ENCODE results near the gene ARL14EPL.

DNA sequence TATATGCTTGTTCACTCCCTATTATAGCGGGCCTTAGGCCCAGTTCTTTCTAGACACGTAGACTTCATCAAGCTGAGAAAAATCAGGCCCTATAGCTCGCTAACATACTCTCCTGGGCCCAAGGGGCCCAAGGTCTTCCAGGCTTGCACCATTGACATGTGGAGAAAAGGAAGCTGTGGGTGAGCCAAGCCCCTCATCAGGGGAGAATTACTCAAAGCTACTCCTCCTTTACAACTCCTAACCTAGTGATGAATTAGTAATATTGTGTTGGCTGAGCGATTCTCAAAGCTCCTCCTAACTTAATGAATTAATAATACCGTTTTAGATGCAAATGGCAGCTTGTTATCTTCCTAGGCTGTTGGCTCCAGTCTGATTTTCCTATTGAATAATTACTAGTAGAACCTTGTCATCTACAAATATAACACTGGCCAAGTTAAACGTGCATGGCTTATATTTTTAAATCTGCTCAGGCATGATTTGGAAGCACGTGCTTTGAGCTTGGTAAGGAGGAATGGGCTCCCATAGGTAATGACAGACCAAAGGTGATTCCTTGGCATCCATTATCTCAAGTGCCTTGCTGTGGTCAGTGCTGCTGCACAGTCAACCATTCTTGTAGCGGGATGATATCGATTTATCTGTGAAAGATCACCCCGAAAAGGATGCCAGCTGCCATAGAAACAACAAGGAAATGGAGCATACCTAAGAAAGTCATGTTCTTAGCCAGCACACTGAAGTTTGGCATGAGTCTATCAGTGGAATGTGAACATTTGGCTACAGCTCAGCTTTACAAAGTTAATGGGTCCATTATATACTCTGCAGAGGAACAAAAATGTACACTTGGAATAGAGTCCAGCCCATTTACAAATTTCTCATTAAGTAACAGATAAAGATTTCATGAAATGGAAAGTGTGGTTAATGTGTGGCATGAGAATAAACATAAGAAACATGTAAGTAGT lies 46.2 kb upstream of the ARL14EPL start:
- TF ChIP-seq CTCF (IDR thresholded peaks at IDR 0.05; ENCODE audit: insufficient read depth, low read depth, low read length) (no peak), EZH2 (IDR thresholded peaks at IDR 0.05; ENCODE audit: insufficient read depth, low read length) (no peak)
